ENCODE measurements around the gene SACS. TPM values are rescaled to one million over a fixed set of nuclear protein-coding genes. Genes with fewer than 3 reads are reported as not detected.

The SACS gene
- total RNA-seq, 3 donors from 2014 or later (not counting 1 experiment from before 2014, with no cell fraction given): 10.0 to 13.1 (median 13.0) TPM

Other genes starting within 250 kb of the SACS start
- gene TNFRSF19, start 136.7 kb upstream of the SACS start, total RNA-seq: under 1 TPM; 0.07 to 0.60 (median 0.36) TPM